H1 (cell line): ENCODE measurements around the gene TGFB2. TPM values are rescaled to one million over a fixed set of nuclear protein-coding genes. Genes with fewer than 3 reads are reported as not detected.
A peak's percentile ranks its signal among the peaks of the same experiment; 100 is the strongest.

Experiments used
- CTCF ChIA-PET: fragments of 300-600 bp; sonication (Branson Sonifier 250); formaldehyde crosslinking; loops from one replicate; lab custom pipeline; 2021; ENCODE audit not compliant: partially characterized antibody; lab: Charles Lee
- POLR2A ChIA-PET: fragments of 300-600 bp; sonication (Branson Sonifier 250); formaldehyde crosslinking; loops from one replicate; lab custom pipeline; 2021; ENCODE audit warnings: inconsistent platforms; ENCODE audit not compliant: partially characterized antibody; lab: Charles Lee
- DNase-seq, 2 experiments: peaks; one replicate each; pipeline versions ENCODE4 v3.0.0 to v3.0.0-alpha.2; 2010 to 2022; ENCODE audit warnings: low spot score in 2 of 2, low read depth in 1 of 2, mixed read lengths in 1 of 2
- FAIRE-seq: peaks from 2 replicates; lab custom pipeline; 2011; peaks lifted over from hg19 to GRCh38; lab: Jason Lieb, UNC
- H2AFZ ChIP-seq: 2 replicates; pipeline ENCODE4 v1.8.1; 2012; ENCODE audit warnings: low read length, inconsistent platforms
- H2AK5ac ChIP-seq: 2 replicates; pipeline ENCODE4 v1.6.1; 2013; ENCODE audit warnings: low read depth, low read length
- H2BK120ac ChIP-seq: replicated peaks from 2 replicates; pipeline ENCODE3; 2013; ENCODE audit warnings: low read depth, low read length, inconsistent platforms
- H2BK12ac ChIP-seq: 2 replicates; pipeline ENCODE4 v1.6.1; 2013; ENCODE audit warnings: low read depth, low read length
- H2BK15ac ChIP-seq: 2 replicates; pipeline ENCODE4 v1.6.1; 2013; ENCODE audit warnings: low read length
- H2BK20ac ChIP-seq: 2 replicates; pipeline ENCODE4 v1.6.1; 2013; ENCODE audit warnings: low read length
- H2BK5ac ChIP-seq: 2 replicates; pipeline ENCODE4 v1.6.1; 2013; ENCODE audit warnings: low read depth, low read length
- H3K14ac ChIP-seq: 2 replicates; pipeline ENCODE4 v1.6.1; 2013; ENCODE audit warnings: inconsistent platforms; ENCODE audit not compliant: insufficient read length
- H3K18ac ChIP-seq: 2 replicates; pipeline ENCODE4 v1.6.1; 2013; ENCODE audit warnings: low read length; ENCODE audit errors: extremely low read depth
- H3K23ac ChIP-seq: 2 replicates; pipeline ENCODE4 v1.6.1; 2013; ENCODE audit warnings: inconsistent platforms; ENCODE audit not compliant: insufficient read length
- H3K23me2 ChIP-seq: 2 replicates; pipeline ENCODE4 v1.6.1; 2013; ENCODE audit warnings: low read depth, low read length
- H3K27ac ChIP-seq: 2 replicates; pipeline ENCODE4 v1.6.1; 2011; ENCODE audit warnings: low read depth, low read length, inconsistent platforms
- H3K27me3 ChIP-seq, 4 experiments: replicated peaks in 1 of 4; 1 replicate in 1 of 4; 2 replicates in 3 of 4; pipeline versions ENCODE4 v1.6.1 to v1.8.1; 2011 to 2013; ENCODE audit warnings: low read length in 3 of 4, mild to moderate bottlenecking in 3 of 4, inconsistent platforms in 2 of 4, mixed read lengths in 2 of 4, moderate library complexity in 1 of 4; ENCODE audit not compliant: control insufficient read depth in 3 of 4, insufficient read depth in 3 of 4; ENCODE audit errors: extremely low read depth in 1 of 4
- H3K36me3 ChIP-seq, 4 experiments: 2 replicates each; pipeline versions ENCODE4 v1.6.1 to v1.8.1; 2011 to 2013; ENCODE audit warnings: mild to moderate bottlenecking in 4 of 4, low read length in 3 of 4, moderate library complexity in 2 of 4, control low read depth in 1 of 4, inconsistent platforms in 1 of 4; ENCODE audit not compliant: insufficient read depth in 4 of 4, control insufficient read depth in 2 of 4
- H3K4ac ChIP-seq: replicated peaks from 2 replicates; pipeline ENCODE3; 2013; ENCODE audit warnings: low read length, low read depth, mixed read lengths, inconsistent platforms; ENCODE audit not compliant: insufficient read length
- H3K4me1 ChIP-seq, 4 experiments: replicated peaks in 1 of 4; 1 replicate in 1 of 4; 2 replicates in 3 of 4; pipeline versions ENCODE4 v1.6.1 to v1.8.1; 2011 to 2013; ENCODE audit warnings: low read length in 3 of 4, inconsistent platforms in 2 of 4, mixed read lengths in 1 of 4; ENCODE audit not compliant: insufficient read depth in 4 of 4, control insufficient read depth in 3 of 4
- H3K4me2 ChIP-seq, 2 experiments: 2 replicates each; pipeline versions ENCODE4 v1.6.1 to v1.8.1; 2011 to 2013; ENCODE audit warnings: low read depth in 2 of 2, low read length in 2 of 2, control low read depth in 1 of 2, inconsistent platforms in 1 of 2, mild to moderate bottlenecking in 1 of 2; ENCODE audit not compliant: insufficient read depth in 1 of 2
- H3K4me3 ChIP-seq, 4 experiments: fragments of 200-600, 300-600 bp in 1 of 4; sonication (generic), shearing (Covaris generic), sonication (Bioruptor Twin) in 1 of 4; 2 replicates each; pipeline versions ENCODE4 v1.5.1 to v1.8.1; 2011 to 2016; ENCODE audit warnings: low read length in 4 of 4, low read depth in 3 of 4, control low read depth in 2 of 4, inconsistent platforms in 2 of 4, mild to moderate bottlenecking in 2 of 4, mixed read lengths in 1 of 4, moderate library complexity in 1 of 4; ENCODE audit not compliant: insufficient read depth in 2 of 4; ENCODE audit errors: extremely low read depth in 1 of 4
- H3K56ac ChIP-seq: replicated peaks from 2 replicates; pipeline ENCODE3; 2013; ENCODE audit warnings: low read depth, mild to moderate bottlenecking, mixed read lengths, low read length, inconsistent platforms; ENCODE audit not compliant: insufficient read length
- H3K79me1 ChIP-seq: 2 replicates; pipeline ENCODE4 v1.6.1; 2013; ENCODE audit warnings: low read depth, low read length, control low read depth
- H3K79me2 ChIP-seq, 2 experiments: 2 replicates each; pipeline versions ENCODE4 v1.6.1 to v1.8.1; 2012 to 2013; ENCODE audit warnings: low read length in 2 of 2, mild to moderate bottlenecking in 2 of 2, inconsistent platforms in 1 of 2; ENCODE audit not compliant: insufficient read depth in 2 of 2, control insufficient read depth in 1 of 2
- H3K9ac ChIP-seq, 4 experiments: replicated peaks in 1 of 4; 1 replicate in 1 of 4; 2 replicates in 3 of 4; pipeline versions ENCODE4 v1.6.1 to v1.8.1; 2011 to 2013; ENCODE audit warnings: low read depth in 3 of 4, low read length in 3 of 4, control low read depth in 2 of 4, mild to moderate bottlenecking in 2 of 4, moderate library complexity in 2 of 4, inconsistent platforms in 1 of 4; ENCODE audit errors: extremely low read depth in 1 of 4
- H3K9me3 ChIP-seq, 2 experiments: 2 replicates each; pipeline versions ENCODE4 v1.6.1 to v1.8.1; 2012 to 2013; ENCODE audit warnings: mild to moderate bottlenecking in 2 of 2, moderate library complexity in 2 of 2, control low read depth in 1 of 2, inconsistent platforms in 1 of 2, low read depth in 1 of 2, low read length in 1 of 2, mixed read lengths in 1 of 2; ENCODE audit not compliant: insufficient read depth in 2 of 2
- H4K20me1 ChIP-seq, 2 experiments: replicated peaks in 1 of 2; 2 replicates each; pipeline versions ENCODE3 to v1.8.1; 2011 to 2013; ENCODE audit warnings: inconsistent platforms in 2 of 2, low read length in 2 of 2, mild to moderate bottlenecking in 1 of 2; ENCODE audit not compliant: insufficient read depth in 2 of 2, control insufficient read depth in 1 of 2
- H4K5ac ChIP-seq: 2 replicates; pipeline ENCODE4 v1.6.1; 2013; ENCODE audit warnings: low read length, low read depth, mixed read lengths, inconsistent platforms; ENCODE audit not compliant: insufficient read length
- H4K8ac ChIP-seq: 2 replicates; pipeline ENCODE4 v1.8.0; 2013; ENCODE audit warnings: mild to moderate bottlenecking, moderate library complexity, low read length, inconsistent platforms; ENCODE audit not compliant: insufficient read depth; ENCODE audit errors: extremely low read depth
- H4K91ac ChIP-seq: replicated peaks from 2 replicates; pipeline ENCODE3; 2013; ENCODE audit warnings: low read length, mixed read lengths, inconsistent platforms; ENCODE audit not compliant: insufficient read length
- BACH1 ChIP-seq: IDR thresholded peaks from 2 replicates; pipeline ENCODE4 v1.6.1; 2012; ENCODE audit warnings: low read length, improper control_type of control experiment
- CBX8 ChIP-seq: fragments of 300-800, 300-1000 bp; sonication (generic); IDR thresholded peaks from 2 replicates; pipeline ENCODE4 v1.7.1; 2016; ENCODE audit warnings: low read depth, low read length, borderline replicate concordance
- JUN ChIP-seq: IDR thresholded peaks from 2 replicates; pipeline ENCODE4 v1.6.1; 2011; ENCODE audit warnings: low read depth, mild to moderate bottlenecking, improper control_type of control experiment, low read length
- JUND ChIP-seq: IDR thresholded peaks from 2 replicates; pipeline ENCODE4 v1.6.1; 2011; ENCODE audit warnings: mild to moderate bottlenecking, improper control_type of control experiment, low read length
- MAFK ChIP-seq: IDR thresholded peaks from 2 replicates; pipeline ENCODE4 v1.6.1; 2012; ENCODE audit warnings: low read depth, mild to moderate bottlenecking, improper control_type of control experiment, low read length
- RXRA ChIP-seq: IDR thresholded peaks from 2 replicates; pipeline ENCODE4 v1.6.1; 2011; ENCODE audit warnings: low read depth, mild to moderate bottlenecking, low read length, moderate library complexity; ENCODE audit not compliant: insufficient read depth
- SIX5 ChIP-seq: IDR thresholded peaks from 2 replicates; pipeline ENCODE4 v1.6.1; 2011; ENCODE audit warnings: mild to moderate bottlenecking, low read depth, low read length
- SP2 ChIP-seq: IDR thresholded peaks from 2 replicates; pipeline ENCODE4 v1.6.1; 2012; ENCODE audit warnings: mild to moderate bottlenecking, low read length, inconsistent platforms
- TAF1 ChIP-seq: IDR thresholded peaks from 2 replicates; pipeline ENCODE4 v1.6.1; 2011; ENCODE audit warnings: mild to moderate bottlenecking, low read depth, low read length
- TAF7 ChIP-seq: optimal IDR thresholded peaks from 2 replicates; pipeline ENCODE3; 2011; ENCODE audit warnings: low read depth, mild to moderate bottlenecking, inconsistent platforms, low read length, moderate library complexity, borderline replicate concordance
- TCF12 ChIP-seq: IDR thresholded peaks from 2 replicates; pipeline ENCODE4 v1.6.1; 2011; ENCODE audit warnings: low read depth, mild to moderate bottlenecking, low read length
- TEAD4 ChIP-seq: IDR thresholded peaks from 2 replicates; pipeline ENCODE4 v1.6.1; 2012; ENCODE audit warnings: low read depth, low read length, inconsistent platforms, mixed read lengths
- ZNF274 ChIP-seq: IDR thresholded peaks from 2 replicates; pipeline ENCODE4 v1.7.0; 2012; ENCODE audit warnings: low read length, borderline replicate concordance; ENCODE audit errors: extremely low read depth
- WGBS, 2 experiments: shearing (Covaris generic) in 1 of 2; methylation state at CpG; one replicate each; pipeline versions ENCODE4 v1.1.6 to v1.1.7; 2013 to 2015; ENCODE audit warnings: low lambda C conversion rate in 2 of 2, mixed read lengths in 2 of 2, inconsistent platforms in 1 of 2, low coverage in 1 of 2, missing lambda C conversion rate in 1 of 2; ENCODE audit not compliant: insufficient replicate concordance in 2 of 2, insufficient coverage in 1 of 2, insufficient read length in 1 of 2; ENCODE audit errors: extremely low coverage in 1 of 2, missing lambda C conversion rate in 1 of 2; 5-methylcytosine and 5-hydroxymethylcytosine counted together
- polyA plus RNA-seq, 7 experiments: library from polyadenylated mRNA; depleted of rRNA in 3 of 7; stranded (reverse) in 5 of 7; unstranded in 2 of 7; fragments of >200 nt in 5 of 7; fragments of 200-250 nt in 2 of 7; gene quantifications; 1 replicate in 5 of 7; 2 replicates in 1 of 7; 4 replicates in 1 of 7; pipeline versions ENCODE4 v1.2.1 to v1.2.3, GENCODE V29; 2011 to 2013; ENCODE audit warnings: missing spikeins in 2 of 7, mixed read lengths in 2 of 7
- total RNA-seq: library from RNA; stranded (reverse); fragmentation: NEBNext Ultra II Directional; extraction: Animal tissue kit (Norgen Biotek cat#: 25700); gene quantifications from 2 replicates; pipeline ENCODE4 v1.2.1, GENCODE V29; 2021
- TF ChIP-seq, protein P1 (sequence below): IDR thresholded peaks from 2 replicates; pipeline ENCODE4 v1.6.1; 2012; ENCODE audit warnings: inconsistent platforms
- TF ChIP-seq, protein P2 (sequence below): IDR thresholded peaks from 2 replicates; pipeline ENCODE4 v1.6.1; 2011; ENCODE audit warnings: low read length, improper control_type of control experiment

Gene TGFB2
- total and polyA plus RNA-seq, 2 of the 8 experiments (the other 6 are each of a cell fraction or from before 2014, with no cell fraction given): 0.26 to 0.84 TPM

DNA sequence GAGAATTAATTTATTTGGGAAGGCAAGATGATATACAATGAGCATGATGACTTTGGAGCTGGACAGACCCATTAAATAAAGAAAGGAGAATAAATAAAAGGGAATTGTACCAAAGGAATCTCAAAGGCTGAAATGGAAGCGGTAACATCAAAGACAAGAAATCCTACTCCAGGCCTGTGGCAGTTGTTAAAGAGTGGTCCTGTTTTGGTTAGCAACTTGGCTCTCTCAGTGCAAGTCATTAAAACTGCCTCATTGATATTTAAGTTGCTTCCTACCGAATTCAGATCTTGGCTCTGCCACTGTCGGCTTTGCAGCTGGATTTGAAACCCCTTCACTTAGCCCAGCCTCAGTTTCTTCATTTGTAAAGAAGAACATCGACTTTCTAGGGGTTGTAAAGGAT lies 10.1 kb downstream of the TGFB2 start:
- no peak overlapping the region for H2AFZ ChIP-seq
- CTCF ChIA-PET: interaction anchor here (1.4 to 3.8 kb wide), 3 partner anchors 9 to 711 kb away, joined by 3 to 18 read pairs (median 4); no protein-coding TSS in a partner anchor
- H3K23ac ChIP-seq: no peak overlapping the region
- H3K36me3 ChIP-seq: no peaks in the 10 kb centered on the region
- H3K9me3 ChIP-seq: no peaks in the 10 kb centered on the region
- peaks cover 0 to 2% (median 0%) of the 10 kb centered on the region in 4 experiments; a peak in 1 of 7 replicates for H3K4me1 ChIP-seq
- no peak overlapping the region for H3K4me2 ChIP-seq
- H3K9ac ChIP-seq: no peak overlapping the region
- no peak overlapping the region for H3K56ac ChIP-seq
- no peaks in the 10 kb centered on the region for H3K27me3 ChIP-seq
- no peak overlapping the region for H4K5ac ChIP-seq
- FAIRE-seq (no peak), DNase-seq (peak in 1 of 2 experiments; percentile 19)
- POLR2A ChIA-PET: no interaction called here
- no peaks in the 10 kb centered on the region for H4K20me1 ChIP-seq
- H3K27ac ChIP-seq: no peak overlapping the region
- no peak overlapping the region for H2BK120ac ChIP-seq
- no peak overlapping the region for H3K4me3 ChIP-seq
- no peak overlapping the region for H4K8ac ChIP-seq
- H2BK20ac ChIP-seq: no peak overlapping the region
- no peaks in the 10 kb centered on the region for H3K23me2 ChIP-seq
- H3K18ac ChIP-seq: no peak overlapping the region
- H3K79me1 ChIP-seq: no peaks in the 10 kb centered on the region
- H2BK12ac ChIP-seq: no peak overlapping the region
- H3K79me2 ChIP-seq: no peaks in the 10 kb centered on the region
- no peak overlapping the region for H2AK5ac ChIP-seq
- no peak overlapping the region for H2BK5ac ChIP-seq
- no peak overlapping the region for H2BK15ac ChIP-seq
- no peak overlapping the region for H4K91ac ChIP-seq
- no peak overlapping the region for H3K4ac ChIP-seq
- H3K14ac ChIP-seq: no peak overlapping the region
- 69% methylated on average over 4 of the region's 4 CpGs; no CpG with 5 or more reads in 1 of the 2 experiments for WGBS, 2 experiments
- TF ChIP-seq TAF7 (no peak), ZNF274 (no peak), SIX5 (no peak), JUND (no peak), RXRA (no peak), SP2 (no peak), BACH1 (no peak), MAFK (no peak), JUN (no peak), CBX8 (no peak), TAF1 (no peak), TCF12 (no peak), TEAD4 (no peak)
- TF ChIP-seq, protein P1, sequence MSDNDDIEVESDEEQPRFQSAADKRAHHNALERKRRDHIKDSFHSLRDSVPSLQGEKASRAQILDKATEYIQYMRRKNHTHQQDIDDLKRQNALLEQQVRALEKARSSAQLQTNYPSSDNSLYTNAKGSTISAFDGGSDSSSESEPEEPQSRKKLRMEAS: no peak
- TF ChIP-seq, protein P2, sequence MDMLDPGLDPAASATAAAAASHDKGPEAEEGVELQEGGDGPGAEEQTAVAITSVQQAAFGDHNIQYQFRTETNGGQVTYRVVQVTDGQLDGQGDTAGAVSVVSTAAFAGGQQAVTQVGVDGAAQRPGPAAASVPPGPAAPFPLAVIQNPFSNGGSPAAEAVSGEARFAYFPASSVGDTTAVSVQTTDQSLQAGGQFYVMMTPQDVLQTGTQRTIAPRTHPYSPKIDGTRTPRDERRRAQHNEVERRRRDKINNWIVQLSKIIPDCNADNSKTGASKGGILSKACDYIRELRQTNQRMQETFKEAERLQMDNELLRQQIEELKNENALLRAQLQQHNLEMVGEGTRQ: no peak
